Osteoblast (primary cell): ENCODE measurements around the gene GLB1L2. TPM values are rescaled to one million over a fixed set of nuclear protein-coding genes. Genes with fewer than 3 reads are reported as not detected.
A peak's percentile ranks its signal among the peaks of the same experiment; 100 is the strongest.

ENCODE experiments used
- DNase-seq: peaks from one replicate; pipeline ENCODE4 v3.0.0; 2011; ENCODE audit warnings: low spot score, mixed read lengths; ENCODE audit not compliant: insufficient read length; ENCODE audit errors: missing footprints
- H2AFZ ChIP-seq: 2 replicates; pipeline ENCODE4 v1.6.0; 2011; ENCODE audit warnings: mild to moderate bottlenecking, low read length
- H3K27ac ChIP-seq: 2 replicates; pipeline ENCODE4 v1.5.1; 2011; ENCODE audit warnings: mild to moderate bottlenecking, low read depth, low read length, moderate library complexity
- H3K27me3 ChIP-seq: 2 replicates; pipeline ENCODE4 v1.6.0; 2012; ENCODE audit warnings: mild to moderate bottlenecking, control low read depth, inconsistent platforms, low read length, moderate library complexity; ENCODE audit not compliant: insufficient read depth
- H3K36me3 ChIP-seq: 2 replicates; pipeline ENCODE4 v1.5.1; 2011; ENCODE audit warnings: mild to moderate bottlenecking, low read length, control low read depth, moderate library complexity; ENCODE audit not compliant: insufficient read depth
- H3K4me1 ChIP-seq: 2 replicates; pipeline ENCODE4 v1.5.1; 2011; ENCODE audit warnings: mild to moderate bottlenecking, low read length, control low read depth, moderate library complexity; ENCODE audit not compliant: insufficient read depth
- H3K4me2 ChIP-seq: 2 replicates; pipeline ENCODE4 v1.6.0; 2011; ENCODE audit warnings: mild to moderate bottlenecking, low read length; ENCODE audit not compliant: insufficient read depth
- H3K4me3 ChIP-seq: fragments of 200-600 bp; sonication (generic); 3 replicates; pipeline ENCODE4 v1.5.1; 2012; ENCODE audit warnings: mild to moderate bottlenecking, low read length, inconsistent platforms; ENCODE audit not compliant: insufficient read depth
- H3K79me2 ChIP-seq: 2 replicates; pipeline ENCODE4 v1.6.0; 2012; ENCODE audit warnings: mild to moderate bottlenecking, low read length, control low read depth, inconsistent platforms; ENCODE audit not compliant: insufficient read depth
- H3K9me3 ChIP-seq: 2 replicates; pipeline ENCODE4 v1.5.1; 2011; ENCODE audit warnings: low read depth, low read length, control low read depth
- H4K20me1 ChIP-seq: 2 replicates; pipeline ENCODE4 v1.6.0; 2012; ENCODE audit warnings: mild to moderate bottlenecking, low read length, control low read depth; ENCODE audit not compliant: insufficient read depth
- CTCF ChIP-seq: IDR thresholded peaks from 2 replicates; pipeline ENCODE4 v1.5.1; 2011; ENCODE audit warnings: mild to moderate bottlenecking, low read depth, low read length, moderate library complexity; ENCODE audit errors: extremely low read depth
- total RNA-seq: library from RNA; depleted of rRNA; stranded (reverse); fragments of >200 nt; gene quantifications from 2 replicates; pipeline ENCODE4 v1.2.3, GENCODE V29; 2012

The GLB1L2 gene
- total RNA-seq, 1 donor: 0.36 TPM

GRCh38 chr11:134416726-134417125 is 84.9 kb downstream of the GLB1L2 start:
- Histone ChIP-seq H3K4me2 (no peak overlapping the region), H3K4me3 (no peak overlapping the region), H3K9me3 (no peaks in the 10 kb centered on the region), H3K27ac (no peak overlapping the region), H3K79me2 (no peaks in the 10 kb centered on the region), H3K27me3 (peaks cover 18% of the 10 kb centered on the region), H3K36me3 (no peaks in the 10 kb centered on the region), H4K20me1 (no peaks in the 10 kb centered on the region), H2AFZ (no peak overlapping the region), H3K4me1 (no peaks in the 10 kb centered on the region)
- no peak for TF ChIP-seq CTCF
- no peak for DNase-seq

GRCh38 chr11:134417871-134418840 is 86.4 kb downstream of the GLB1L2 start:
- Histone ChIP-seq H4K20me1 (no peaks in the 10 kb centered on the region), H3K4me1 (no peaks in the 10 kb centered on the region), H2AFZ (no peak overlapping the region), H3K36me3 (no peaks in the 10 kb centered on the region), H3K27ac (no peak overlapping the region), H3K4me3 (no peak overlapping the region), H3K27me3 (peaks cover 10% of the 10 kb centered on the region), H3K4me2 (no peak overlapping the region), H3K9me3 (no peaks in the 10 kb centered on the region), H3K79me2 (no peaks in the 10 kb centered on the region)
- DNase-seq: peak; percentile 69
- no peak for TF ChIP-seq CTCF

GRCh38 chr11:134423106-134423505 is 91.3 kb downstream of the GLB1L2 start:
- Histone ChIP-seq H3K27me3 (no peaks in the 10 kb centered on the region), H3K4me1 (no peaks in the 10 kb centered on the region), H3K79me2 (no peaks in the 10 kb centered on the region), H3K36me3 (no peaks in the 10 kb centered on the region), H4K20me1 (no peaks in the 10 kb centered on the region), H2AFZ (no peak overlapping the region), H3K27ac (no peak overlapping the region), H3K9me3 (no peaks in the 10 kb centered on the region), H3K4me2 (no peak overlapping the region), H3K4me3 (no peak overlapping the region)
- TF ChIP-seq CTCF: no peak
- DNase-seq: peak; percentile 58

GRCh38 chr11:134425413-134425812 is 93.6 kb downstream of the GLB1L2 start:
- H4K20me1 ChIP-seq: no peaks in the 10 kb centered on the region
- no peak overlapping the region for H2AFZ ChIP-seq
- no peak overlapping the region for H3K27ac ChIP-seq
- H3K9me3 ChIP-seq: no peaks in the 10 kb centered on the region
- no peaks in the 10 kb centered on the region for H3K79me2 ChIP-seq
- no peak for TF ChIP-seq CTCF
- H3K27me3 ChIP-seq: no peaks in the 10 kb centered on the region
- H3K4me2 ChIP-seq: no peak overlapping the region
- DNase-seq: no peak
- H3K36me3 ChIP-seq: no peaks in the 10 kb centered on the region
- H3K4me3 ChIP-seq: no peak overlapping the region
- H3K4me1 ChIP-seq: no peaks in the 10 kb centered on the region
